IMR-90 (cell line): ENCODE measurements around the gene UBE2L3.

Experiments
- BHLHE40 ChIP-seq: fragments of 150-350 bp; IDR thresholded peaks from 2 replicates; pipeline ENCODE4 v1.6.1; 2016; ENCODE audit warnings: mild to moderate bottlenecking, low read depth, low read length
- CEBPB ChIP-seq: IDR thresholded peaks from 2 replicates; pipeline ENCODE4 v1.6.1; 2012; ENCODE audit warnings: low read depth, low read length, improper control_type of control experiment
- CHD1 ChIP-seq: IDR thresholded peaks from 2 replicates; pipeline ENCODE4 v1.6.1; 2012; ENCODE audit warnings: low read depth, low read length, improper control_type of control experiment
- FOS ChIP-seq: fragments of 150-350 bp; IDR thresholded peaks from 2 replicates; pipeline ENCODE4 v1.6.1; 2016; ENCODE audit warnings: low read depth, low read length
- MAFK ChIP-seq: IDR thresholded peaks from 2 replicates; pipeline ENCODE4 v1.6.1; 2012; ENCODE audit warnings: low read depth, low read length, improper control_type of control experiment
- MXI1 ChIP-seq: IDR thresholded peaks from 2 replicates; pipeline ENCODE4 v1.6.1; 2012; ENCODE audit warnings: low read depth, mild to moderate bottlenecking, low read length, moderate library complexity, borderline replicate concordance
- POLR2A ChIP-seq: IDR thresholded peaks from 2 replicates; pipeline ENCODE4 v1.6.1; 2012; ENCODE audit warnings: mild to moderate bottlenecking, low read depth, low read length
- RAD21 ChIP-seq: IDR thresholded peaks from 2 replicates; pipeline ENCODE4 v1.6.1; 2012; ENCODE audit warnings: low read length, improper control_type of control experiment
- RCOR1 ChIP-seq: IDR thresholded peaks from 2 replicates; pipeline ENCODE4 v1.6.1; 2012; ENCODE audit warnings: mild to moderate bottlenecking, low read length, improper control_type of control experiment; ENCODE audit not compliant: insufficient replicate concordance
- RFX5 ChIP-seq: IDR thresholded peaks from 2 replicates; pipeline ENCODE4 v1.8.0; 2012; ENCODE audit warnings: low read depth, mild to moderate bottlenecking, low read length, moderate library complexity
- SMC3 ChIP-seq: fragments of 150-350 bp; IDR thresholded peaks from 2 replicates; pipeline ENCODE4 v1.6.1; 2016; ENCODE audit warnings: low read depth, mild to moderate bottlenecking, antibody characterized with exemption, low read length, moderate library complexity
- USF2 ChIP-seq: fragments of 150-350 bp; IDR thresholded peaks from 2 replicates; pipeline ENCODE4 v1.6.1; 2017; ENCODE audit warnings: mild to moderate bottlenecking, antibody characterized with exemption, low read length, low read depth
- TF ChIP-seq, protein P1 (sequence below): conservative IDR thresholded peaks from 2 replicates; pipeline ENCODE4 v1.5.1; 2012; ENCODE audit warnings: mild to moderate bottlenecking, low read depth, low read length, improper control_type of control experiment
- TF ChIP-seq, protein P2 (sequence below): fragments of 150-350 bp; IDR thresholded peaks from 2 replicates; pipeline ENCODE4 v1.6.1; 2016; ENCODE audit warnings: low read depth, mild to moderate bottlenecking, low read length, moderate library complexity, borderline replicate concordance

DNA sequence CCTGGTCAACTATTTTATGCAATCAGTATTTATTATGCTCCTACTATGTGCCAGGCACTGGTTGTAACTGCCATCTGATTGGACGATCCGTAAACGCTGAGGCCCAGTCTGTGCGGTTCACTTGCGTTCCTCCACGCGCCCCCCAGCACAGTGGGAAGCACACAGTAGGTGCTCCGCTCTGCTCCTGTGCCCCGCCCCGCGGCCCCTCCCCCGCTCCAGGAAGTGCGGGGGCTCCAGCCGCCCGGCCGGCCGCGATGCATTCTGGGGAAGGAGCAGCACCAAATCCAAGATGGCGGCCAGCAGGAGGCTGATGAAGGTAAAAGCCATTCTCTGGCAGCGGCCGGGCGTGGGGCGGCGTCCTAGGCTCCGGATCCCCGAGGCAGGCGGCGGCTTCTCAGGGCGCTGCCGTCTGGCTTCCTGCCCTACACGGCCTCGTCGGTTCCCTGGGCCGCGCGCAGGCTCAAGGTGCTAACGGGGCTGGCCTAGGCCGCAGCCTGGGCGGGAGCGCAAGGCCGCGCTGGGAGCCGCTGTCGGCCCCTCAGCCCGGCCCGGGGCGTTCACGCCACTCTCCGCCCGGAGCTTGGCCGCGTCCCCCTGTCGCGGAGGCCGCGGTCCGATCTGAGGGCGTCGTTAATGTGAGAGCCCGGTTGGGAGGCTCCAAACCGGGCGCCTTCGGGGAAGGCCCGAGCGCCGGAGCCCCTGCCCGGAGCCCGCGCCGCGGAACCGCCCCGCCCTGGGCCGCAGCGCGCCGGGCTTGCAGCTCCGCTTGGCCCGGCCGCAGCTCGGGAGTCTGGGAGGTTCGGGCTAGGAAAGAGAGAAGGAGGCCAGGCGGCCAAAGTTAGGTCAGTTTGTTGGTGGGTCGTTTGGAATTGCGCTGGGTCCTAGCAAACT, at the start of gene UBE2L3:
- TF ChIP-seq RCOR1 (no peak), SMC3 (no peak), RFX5 (no peak), POLR2A (peak; percentile 91), BHLHE40 (no peak), MXI1 (no peak), RAD21 (no peak), MAFK (no peak), FOS (no peak), CEBPB (no peak), CHD1 (peak; percentile 65; the same call in 1 of the 2 replicates), USF2 (no peak)
- TF ChIP-seq, protein P1, sequence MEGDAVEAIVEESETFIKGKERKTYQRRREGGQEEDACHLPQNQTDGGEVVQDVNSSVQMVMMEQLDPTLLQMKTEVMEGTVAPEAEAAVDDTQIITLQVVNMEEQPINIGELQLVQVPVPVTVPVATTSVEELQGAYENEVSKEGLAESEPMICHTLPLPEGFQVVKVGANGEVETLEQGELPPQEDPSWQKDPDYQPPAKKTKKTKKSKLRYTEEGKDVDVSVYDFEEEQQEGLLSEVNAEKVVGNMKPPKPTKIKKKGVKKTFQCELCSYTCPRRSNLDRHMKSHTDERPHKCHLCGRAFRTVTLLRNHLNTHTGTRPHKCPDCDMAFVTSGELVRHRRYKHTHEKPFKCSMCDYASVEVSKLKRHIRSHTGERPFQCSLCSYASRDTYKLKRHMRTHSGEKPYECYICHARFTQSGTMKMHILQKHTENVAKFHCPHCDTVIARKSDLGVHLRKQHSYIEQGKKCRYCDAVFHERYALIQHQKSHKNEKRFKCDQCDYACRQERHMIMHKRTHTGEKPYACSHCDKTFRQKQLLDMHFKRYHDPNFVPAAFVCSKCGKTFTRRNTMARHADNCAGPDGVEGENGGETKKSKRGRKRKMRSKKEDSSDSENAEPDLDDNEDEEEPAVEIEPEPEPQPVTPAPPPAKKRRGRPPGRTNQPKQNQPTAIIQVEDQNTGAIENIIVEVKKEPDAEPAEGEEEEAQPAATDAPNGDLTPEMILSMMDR: no peak
- TF ChIP-seq, protein P2, sequence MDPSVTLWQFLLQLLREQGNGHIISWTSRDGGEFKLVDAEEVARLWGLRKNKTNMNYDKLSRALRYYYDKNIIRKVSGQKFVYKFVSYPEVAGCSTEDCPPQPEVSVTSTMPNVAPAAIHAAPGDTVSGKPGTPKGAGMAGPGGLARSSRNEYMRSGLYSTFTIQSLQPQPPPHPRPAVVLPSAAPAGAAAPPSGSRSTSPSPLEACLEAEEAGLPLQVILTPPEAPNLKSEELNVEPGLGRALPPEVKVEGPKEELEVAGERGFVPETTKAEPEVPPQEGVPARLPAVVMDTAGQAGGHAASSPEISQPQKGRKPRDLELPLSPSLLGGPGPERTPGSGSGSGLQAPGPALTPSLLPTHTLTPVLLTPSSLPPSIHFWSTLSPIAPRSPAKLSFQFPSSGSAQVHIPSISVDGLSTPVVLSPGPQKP: no peak
